ENCODE data around the gene ADGB. TPM values are rescaled to one million over a fixed set of nuclear protein-coding genes. Genes with fewer than 3 reads are reported as not detected.

ADGB gene
- total and polyA plus RNA-seq, 9 of the 15 experiments (the other 6 are each of a cell fraction or from before 2014, with no cell fraction given) = not detected

DNA sequence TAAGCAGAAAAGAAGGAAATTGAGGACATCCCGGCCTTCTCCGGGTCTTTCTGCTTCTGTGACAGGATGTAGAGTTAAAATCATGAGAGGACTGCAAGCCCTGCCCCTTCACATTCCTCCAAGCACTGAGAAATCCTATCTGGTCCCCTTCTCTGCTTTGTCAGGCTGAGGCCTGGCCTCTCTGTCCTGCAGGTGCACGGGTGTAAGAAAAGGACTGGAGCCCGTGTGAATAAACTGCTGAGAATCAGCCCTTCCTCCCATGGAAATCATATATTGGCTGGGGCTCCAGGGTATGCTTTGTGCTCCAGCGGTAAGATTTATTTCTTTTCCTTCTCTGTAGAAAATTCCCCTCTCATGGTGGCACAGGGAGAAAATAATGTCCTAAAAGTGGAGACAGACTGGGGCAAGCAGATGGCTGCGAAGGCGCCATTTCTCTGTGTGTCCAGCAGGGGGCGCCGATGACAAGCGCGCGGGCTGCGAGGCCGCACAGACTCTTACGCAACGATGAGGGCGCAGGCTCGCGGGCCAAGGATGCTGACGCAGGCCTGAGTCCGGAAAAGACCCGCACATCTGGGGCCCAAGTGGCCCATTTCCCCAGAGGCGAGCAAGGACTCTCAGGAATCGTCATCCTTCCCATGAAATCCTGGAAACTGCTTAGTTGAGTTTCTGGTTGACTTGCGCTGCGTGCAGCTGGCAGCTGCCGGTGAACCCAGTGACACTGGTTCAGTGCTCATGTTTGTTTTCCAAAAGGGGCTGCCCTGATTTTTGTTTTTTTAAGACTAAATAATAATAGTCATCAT lies 258.6 kb downstream of the ADGB start (continued):
- TF ChIP-seq, protein P1, sequence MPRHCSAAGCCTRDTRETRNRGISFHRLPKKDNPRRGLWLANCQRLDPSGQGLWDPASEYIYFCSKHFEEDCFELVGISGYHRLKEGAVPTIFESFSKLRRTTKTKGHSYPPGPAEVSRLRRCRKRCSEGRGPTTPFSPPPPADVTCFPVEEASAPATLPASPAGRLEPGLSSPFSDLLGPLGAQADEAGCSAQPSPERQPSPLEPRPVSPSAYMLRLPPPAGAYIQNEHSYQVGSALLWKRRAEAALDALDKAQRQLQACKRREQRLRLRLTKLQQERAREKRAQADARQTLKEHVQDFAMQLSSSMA (CRISPR knock-in tag; IDR thresholded peaks at IDR 0.05) = no peak; the same call in 1 of the 2 replicates
- no peak for TF ChIP-seq PHB2 (IDR thresholded peaks at IDR 0.05; ENCODE audit: low read depth)
- TF ChIP-seq NFXL1 (CRISPR knock-in tag; IDR thresholded peaks at IDR 0.05) = no peak
- peak; percentile 57 for TF ChIP-seq ZNF239 (CRISPR knock-in tag; IDR thresholded peaks at IDR 0.05)
- no peak for TF ChIP-seq BRCA1 (IDR thresholded peaks at IDR 0.05)
- no peak for TF ChIP-seq BRCA1 (CRISPR knock-in tag; IDR thresholded peaks at IDR 0.05)
- 0 out of 2 replicates have a peak, but pooled peaks have one; percentile 63 for TF ChIP-seq ZNF253 (CRISPR knock-in tag; conservative IDR thresholded peaks at IDR 0.05)
- no peak for TF ChIP-seq TCF7L2 (IDR thresholded peaks at IDR 0.05; ENCODE audit: low read depth, low read length)
- TF ChIP-seq BHLHE40 (IDR thresholded peaks at IDR 0.05; ENCODE audit: low read length) = peak; percentile 73
- TF ChIP-seq IFI16 (CRISPR knock-in tag; IDR thresholded peaks at IDR 0.05) = no peak
- peak; percentile 24; the same call in 1 of the 2 replicates for TF ChIP-seq MEF2D (tag; conservative IDR thresholded peaks at IDR 0.05; ENCODE audit: low read depth)
- no peak for TF ChIP-seq ZNF717 (CRISPR knock-in tag; IDR thresholded peaks at IDR 0.05)
- TF ChIP-seq DMBX1 (CRISPR knock-in tag; IDR thresholded peaks at IDR 0.05; ENCODE audit: borderline replicate concordance) = no peak; the same call in none of the 2 replicates
- TF ChIP-seq HNRNPL (IDR thresholded peaks at IDR 0.05; ENCODE audit: low read depth, low read length) = no peak
- peak; percentile 78 for TF ChIP-seq POLR2G (IDR thresholded peaks at IDR 0.05; ENCODE audit: low read depth, low read length)
- TF ChIP-seq NCOA2 (IDR thresholded peaks at IDR 0.05; ENCODE audit: partially characterized antibody in 2 of 2) = no peak
- peak; percentile 61; the same call in 1 of the 2 replicates for TF ChIP-seq TEAD4 (IDR thresholded peaks at IDR 0.05; ENCODE audit: low read length)
- TF ChIP-seq TEAD4 (CRISPR knock-in tag; IDR thresholded peaks at IDR 0.05; ENCODE audit: borderline replicate concordance) = no peak
- TF ChIP-seq RBM25 (IDR thresholded peaks at IDR 0.05; ENCODE audit: low read depth, low read length, severe bottlenecking) = no peak
- no peak for TF ChIP-seq ARHGAP35 (IDR thresholded peaks at IDR 0.05; ENCODE audit: partially characterized antibody)
- TF ChIP-seq SETDB1 (IDR thresholded peaks at IDR 0.05; ENCODE audit: low read length) = no peak
- TF ChIP-seq, protein P2, sequence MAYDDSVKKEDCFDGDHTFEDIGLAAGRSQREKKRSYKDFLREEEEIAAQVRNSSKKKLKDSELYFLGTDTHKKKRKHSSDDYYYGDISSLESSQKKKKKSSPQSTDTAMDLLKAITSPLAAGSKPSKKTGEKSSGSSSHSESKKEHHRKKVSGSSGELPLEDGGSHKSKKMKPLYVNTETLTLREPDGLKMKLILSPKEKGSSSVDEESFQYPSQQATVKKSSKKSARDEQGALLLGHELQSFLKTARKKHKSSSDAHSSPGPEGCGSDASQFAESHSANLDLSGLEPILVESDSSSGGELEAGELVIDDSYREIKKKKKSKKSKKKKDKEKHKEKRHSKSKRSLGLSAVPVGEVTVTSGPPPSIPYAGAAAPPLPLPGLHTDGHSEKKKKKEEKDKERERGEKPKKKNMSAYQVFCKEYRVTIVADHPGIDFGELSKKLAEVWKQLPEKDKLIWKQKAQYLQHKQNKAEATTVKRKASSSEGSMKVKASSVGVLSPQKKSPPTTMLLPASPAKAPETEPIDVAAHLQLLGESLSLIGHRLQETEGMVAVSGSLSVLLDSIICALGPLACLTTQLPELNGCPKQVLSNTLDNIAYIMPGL (CRISPR knock-in tag; IDR thresholded peaks at IDR 0.05) = no peak
- peak; percentile 72; the same call in 1 of the 2 replicates for TF ChIP-seq GABPB1 (CRISPR knock-in tag; IDR thresholded peaks at IDR 0.05)
- no peak for TF ChIP-seq MCM2 (IDR thresholded peaks at IDR 0.05; ENCODE audit: low read depth)
- no peak for TF ChIP-seq SAFB2 (IDR thresholded peaks at IDR 0.05; ENCODE audit: borderline replicate concordance, low read depth, low read length, severe bottlenecking)
- no peak for TF ChIP-seq ZNF184 (CRISPR knock-in tag; IDR thresholded peaks at IDR 0.05)
- no peak for TF ChIP-seq SRSF9 (IDR thresholded peaks at IDR 0.05; ENCODE audit: borderline replicate concordance, low read depth, low read length)
- TF ChIP-seq, protein P3, sequence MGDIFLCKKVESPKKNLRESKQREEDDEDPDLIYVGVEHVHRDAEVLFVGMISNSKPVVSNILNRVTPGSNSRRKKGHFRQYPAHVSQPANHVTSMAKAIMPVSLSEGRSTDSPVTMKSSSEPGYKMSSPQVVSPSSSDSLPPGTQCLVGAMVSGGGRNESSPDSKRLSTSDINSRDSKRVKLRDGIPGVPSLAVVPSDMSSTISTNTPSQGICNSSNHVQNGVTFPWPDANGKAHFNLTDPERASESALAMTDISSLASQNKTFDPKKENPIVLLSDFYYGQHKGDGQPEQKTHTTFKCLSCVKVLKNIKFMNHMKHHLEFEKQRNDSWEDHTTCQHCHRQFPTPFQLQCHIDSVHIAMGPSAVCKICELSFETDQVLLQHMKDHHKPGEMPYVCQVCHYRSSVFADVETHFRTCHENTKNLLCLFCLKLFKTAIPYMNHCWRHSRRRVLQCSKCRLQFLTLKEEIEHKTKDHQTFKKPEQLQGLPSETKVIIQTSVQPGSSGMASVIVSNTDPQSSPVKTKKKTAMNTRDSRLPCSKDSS (IDR thresholded peaks at IDR 0.05; ENCODE audit: low read depth, partially characterized antibody) = no peak
